Epithelial cell of proximal tubule (primary cell): ENCODE data around the gene FCMR. TPM values are rescaled to one million over a fixed set of nuclear protein-coding genes. Genes with fewer than 3 reads are reported as not detected.

Experiments
- DNase-seq: peaks from one replicate; pipeline ENCODE4 v3.0.0-alpha.2; 2011; ENCODE audit warnings: low read depth
- H3K4me3 ChIP-seq: 2 replicates; pipeline ENCODE4 v1.5.1; 2011; ENCODE audit warnings: low read depth, mild to moderate bottlenecking, low read length
- CTCF ChIP-seq: conservative IDR thresholded peaks from 2 replicates; pipeline ENCODE4 v1.5.1; 2012; ENCODE audit warnings: low read depth, mild to moderate bottlenecking, low read length
- total RNA-seq: library from RNA; depleted of rRNA; stranded (reverse); fragments of >200 nt; gene quantifications from 2 replicates; pipeline ENCODE4 v1.2.3, GENCODE V29; 2015

Gene FCMR
- total RNA-seq, 1 donor from 2014 or later, result not detected

DNA sequence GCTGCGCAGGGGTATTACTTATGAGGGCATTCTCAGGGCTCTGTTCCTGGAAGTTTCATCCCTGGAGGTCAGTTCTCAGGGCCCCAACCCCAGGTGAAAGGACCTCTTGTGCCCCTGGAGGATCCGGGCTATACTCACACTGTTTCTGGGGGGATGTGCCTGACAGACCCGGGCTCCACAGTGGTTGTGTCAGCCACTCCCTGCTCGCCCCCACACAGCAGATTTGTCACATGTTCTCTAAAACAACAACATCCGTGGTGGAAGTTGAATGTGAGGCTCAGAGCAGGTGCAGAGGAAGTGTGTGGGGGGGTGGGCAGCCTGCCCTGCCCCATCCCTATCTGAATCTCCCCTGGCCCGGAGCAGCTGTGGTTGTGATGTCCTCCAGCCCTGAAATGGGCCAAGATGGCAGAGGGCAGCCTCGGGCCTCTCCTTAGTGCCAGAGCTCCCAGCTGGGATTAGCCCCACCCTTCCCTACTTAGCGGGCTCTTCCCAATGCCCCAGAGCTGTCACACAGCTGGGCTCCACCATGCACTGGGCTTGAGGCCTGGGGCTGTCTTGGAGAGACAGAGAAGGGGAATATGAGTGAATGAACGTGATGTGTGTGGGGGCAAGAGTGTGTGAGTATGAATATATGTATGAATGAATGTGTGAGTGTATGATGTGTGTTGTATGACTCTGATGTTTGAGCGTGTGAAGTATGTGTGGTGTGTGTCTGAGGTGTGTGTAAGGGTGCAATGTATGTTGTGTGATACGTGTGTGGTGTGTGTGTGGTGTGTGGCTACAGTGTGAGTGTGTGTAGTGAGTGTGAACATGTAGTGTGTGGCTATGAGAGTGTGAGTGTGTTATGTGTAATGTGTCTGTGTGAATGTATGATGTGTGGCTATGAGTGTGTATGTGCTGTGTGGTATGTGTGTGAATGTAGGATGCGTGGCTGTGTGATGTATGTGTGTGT lies 1.5 kb upstream of the FCMR start:
- DNase-seq, result no peak
- TF ChIP-seq CTCF, result no peak

GRCh38 chr1:206922524-206922923 lies 783 bp upstream of the FCMR start:
- DNase-seq, result no peak
- no peak for TF ChIP-seq CTCF
- no peak overlapping the region for H3K4me3 ChIP-seq

More for the DNA sequence above, 1.5 kb upstream of the FCMR start:
- H3K4me3 ChIP-seq, result no peak overlapping the region

GRCh38 chr1:206918076-206918475 lies 3.7 kb downstream of the FCMR start:
- no peak for DNase-seq
- no peak overlapping the region for H3K4me3 ChIP-seq
- TF ChIP-seq CTCF, result no peak

- H3K4me3 ChIP-seq, result no peak overlapping the region
- TF ChIP-seq CTCF, result no peak
- DNase-seq, result no peak
Measured at GRCh38 chr1:206916000-206916709, 5.6 kb downstream of the FCMR start.

DNA sequence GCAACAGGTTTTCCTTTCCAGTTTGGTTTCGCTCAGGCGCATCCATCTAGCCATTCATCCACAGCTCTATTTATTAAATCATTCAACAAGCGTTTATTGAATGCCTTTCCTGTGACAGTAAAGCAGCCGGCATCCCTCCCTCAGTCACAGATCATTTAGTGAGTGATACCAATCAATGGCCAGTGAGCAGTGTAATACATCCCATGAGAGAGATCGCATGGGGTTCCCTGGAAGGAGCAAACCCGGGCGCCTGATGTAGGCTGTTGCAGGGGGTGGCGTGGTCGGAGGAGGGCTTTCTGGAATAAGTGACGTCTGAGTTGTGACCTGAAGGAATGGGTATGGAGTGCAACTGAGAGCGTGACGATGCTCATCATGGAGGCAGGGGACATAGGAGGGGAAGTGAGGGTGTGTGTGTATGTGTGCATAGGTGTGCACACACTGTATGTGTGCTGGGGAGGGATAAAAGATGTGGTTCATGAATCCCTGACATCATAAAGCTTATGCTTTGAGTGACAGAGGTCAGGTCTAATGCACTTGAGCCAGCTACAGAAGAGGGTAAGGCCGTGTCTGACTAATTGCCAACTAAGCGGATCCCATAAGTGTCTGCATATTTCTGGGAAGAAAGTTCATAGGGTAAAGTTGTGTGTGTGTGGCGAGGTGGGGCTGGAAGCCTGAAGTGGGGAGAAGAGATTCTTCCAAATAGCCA lies 6.6 kb downstream of the FCMR start:
- no peak for TF ChIP-seq CTCF
- no peak overlapping the region for H3K4me3 ChIP-seq
- no peak for DNase-seq

GRCh38 chr1:206913766-206914537 lies 7.8 kb downstream of the FCMR start:
- H3K4me3 ChIP-seq, result no peak overlapping the region
- TF ChIP-seq CTCF, result no peak
- DNase-seq, result no peak
